ENCODE results near the gene DMC1.

- TF ChIP-seq CTCF (CRISPR knock-in tag; IDR thresholded peaks at IDR 0.05): peak; percentile 62
- no peak for TF ChIP-seq ZNF616 (CRISPR knock-in tag; IDR thresholded peaks at IDR 0.05; ENCODE audit: low read depth)
These were observed 2.1 kb upstream of the DMC1 start for GRCh38 chr22:38572065-38572464.
